ENCODE data around the gene TADA2A.

- TF ChIP-seq CTCF (IDR thresholded peaks at IDR 0.05; ENCODE audit: low read depth, low read length, poor library complexity, severe bottlenecking), result no peak
- no peak for TF ChIP-seq EZH2phosphoT487 (IDR thresholded peaks at IDR 0.05; ENCODE audit: borderline replicate concordance, low read length)
Observed at GRCh38 chr17:37475731-37476420, 69.2 kb downstream of the TADA2A start.
